WTC11 (cell line): ENCODE measurements around the gene MAX. TPM values are rescaled to one million over a fixed set of nuclear protein-coding genes. Genes with fewer than 3 reads are reported as not detected.

ENCODE experiments used
- ATAC-seq: fragments of 200-7000 bp; cut with Tn5 transposase; 2 replicates; pipeline ENCODE4 v1.10.0; 2021; ENCODE audit warnings: mild to moderate bottlenecking, moderate library complexity
- CTCF ChIA-PET: fragments of 300-600 bp; sonication (Branson Sonifier 250); formaldehyde crosslinking; loops from one replicate; lab custom pipeline; 2021; ENCODE audit warnings: antibody characterized with exemption; lab: Charles Lee
- POLR2A ChIA-PET: fragments of 350-600 bp; sonication (Branson Sonifier 250); formaldehyde crosslinking; loops from one replicate; lab custom pipeline; 2021; ENCODE audit warnings: antibody characterized with exemption; lab: Charles Lee
- DNase-seq: peaks from one replicate; pipeline ENCODE4 v3.0.0; 2021; ENCODE audit warnings: low spot score
- H3K27ac Mint-ChIP-seq: 2 replicates; pipeline ENCODE4 v1.8.0; 2021; ENCODE audit warnings: mixed read lengths
- H3K27me3 Mint-ChIP-seq: 2 replicates; pipeline ENCODE4 v1.8.0; 2021; ENCODE audit warnings: low read depth, mild to moderate bottlenecking, moderate library complexity, mixed read lengths
- H3K36me3 Mint-ChIP-seq: 2 replicates; pipeline ENCODE4 v1.8.0; 2021; ENCODE audit warnings: mixed read lengths
- H3K4me1 Mint-ChIP-seq: 2 replicates; pipeline ENCODE4 v1.8.0; 2022; ENCODE audit warnings: mixed read lengths
- H3K4me3 Mint-ChIP-seq: 2 replicates; pipeline ENCODE4 v1.8.0; 2021; ENCODE audit warnings: mild to moderate bottlenecking, moderate library complexity, mixed read lengths
- H3K9me3 Mint-ChIP-seq: 2 replicates; pipeline ENCODE4 v1.8.0; 2021; ENCODE audit warnings: mixed read lengths
- ATF1 ChIP-seq: sonication (generic); formaldehyde crosslinking; IDR thresholded peaks from 2 replicates; pipeline ENCODE4 v1.8.1; 2023; ENCODE audit warnings: mild to moderate bottlenecking, moderate library complexity, missing genetic modification reagents
- EMX1 ChIP-seq: fragments of 250-450 bp; sonication (Bioruptor Pico); IDR thresholded peaks from 2 replicates; pipeline ENCODE4 v1.8.0; 2021; ENCODE audit warnings: mild to moderate bottlenecking
- FOXP1 ChIP-seq: sonication (generic); formaldehyde crosslinking; IDR thresholded peaks from 2 replicates; pipeline ENCODE4 v1.8.0; 2022; ENCODE audit warnings: missing genetic modification reagents, mild to moderate bottlenecking, moderate library complexity, borderline replicate concordance
- GABPB1 ChIP-seq: sonication (generic); formaldehyde crosslinking; IDR thresholded peaks from 2 replicates; pipeline ENCODE4 v1.8.1; 2023; ENCODE audit warnings: mild to moderate bottlenecking, missing genetic modification reagents
- GTF2I ChIP-seq: fragments of 250-450 bp; sonication (Bioruptor Pico); conservative IDR thresholded peaks from 2 replicates; pipeline ENCODE4 v1.4.0; 2021; ENCODE audit warnings: mild to moderate bottlenecking
- IRF2 ChIP-seq: sonication (generic); formaldehyde crosslinking; IDR thresholded peaks from 2 replicates; pipeline ENCODE4 v1.8.0; 2022; ENCODE audit warnings: low read depth, missing genetic modification reagents, borderline replicate concordance
- KAT7 ChIP-seq: sonication (generic); formaldehyde crosslinking; IDR thresholded peaks from 2 replicates; pipeline ENCODE4 v1.8.1; 2023; ENCODE audit warnings: missing genetic modification reagents, mild to moderate bottlenecking, borderline replicate concordance
- MXD4 ChIP-seq: fragments of 250-450 bp; sonication (Bioruptor Pico); IDR thresholded peaks from 2 replicates; pipeline ENCODE4 v1.8.0; 2021; ENCODE audit warnings: mild to moderate bottlenecking, moderate library complexity, borderline replicate concordance
- NR1H2 ChIP-seq: sonication (generic); formaldehyde crosslinking; IDR thresholded peaks from 2 replicates; pipeline ENCODE4 v1.9.0; 2021; ENCODE audit warnings: mild to moderate bottlenecking, moderate library complexity, missing genetic modification reagents
- NR2C2 ChIP-seq: sonication (generic); formaldehyde crosslinking; IDR thresholded peaks from 2 replicates; pipeline ENCODE4 v1.8.0; 2022; ENCODE audit warnings: mild to moderate bottlenecking, missing genetic modification reagents
- OVOL2 ChIP-seq: fragments of 250-450 bp; sonication (Bioruptor Pico); IDR thresholded peaks from 2 replicates; pipeline ENCODE4 v1.9.0; 2021; ENCODE audit warnings: mild to moderate bottlenecking, borderline replicate concordance
- PRRX2 ChIP-seq: fragments of 250-450 bp; sonication (Bioruptor Pico); IDR thresholded peaks from 2 replicates; pipeline ENCODE4 v1.8.0; 2021; ENCODE audit warnings: mild to moderate bottlenecking
- SMAD4 ChIP-seq: sonication (generic); formaldehyde crosslinking; IDR thresholded peaks from 2 replicates; pipeline ENCODE4 v1.8.0; 2022; ENCODE audit warnings: mild to moderate bottlenecking, missing genetic modification reagents
- TEAD1 ChIP-seq: sonication (generic); formaldehyde crosslinking; IDR thresholded peaks from 2 replicates; pipeline ENCODE4 v1.8.0; 2022; ENCODE audit warnings: mild to moderate bottlenecking, missing genetic modification reagents
- ZNF138 ChIP-seq: sonication (generic); formaldehyde crosslinking; conservative IDR thresholded peaks from 2 replicates; pipeline ENCODE4 v1.8.1; 2022; ENCODE audit warnings: mild to moderate bottlenecking, moderate library complexity, missing genetic modification reagents
- ZNF396 ChIP-seq: fragments of 250-450 bp; sonication (Bioruptor Pico); IDR thresholded peaks from 2 replicates; pipeline ENCODE4 v1.8.0; 2021; ENCODE audit warnings: mild to moderate bottlenecking, moderate library complexity, borderline replicate concordance
- ZNF416 ChIP-seq: fragments of 250-450 bp; sonication (Bioruptor Pico); IDR thresholded peaks from 2 replicates; pipeline ENCODE4 v1.9.0; 2021; ENCODE audit warnings: mild to moderate bottlenecking, inconsistent platforms
- ZNF671 ChIP-seq: fragments of 250-450 bp; sonication (Bioruptor Pico); IDR thresholded peaks from 2 replicates; pipeline ENCODE4 v1.8.0; 2021; ENCODE audit warnings: mild to moderate bottlenecking
- total RNA-seq: library from RNA; stranded (reverse); gene quantifications from 3 replicates; pipeline ENCODE4 v1.2.3, GENCODE V29; 2021
- TF ChIP-seq, protein P1 (sequence below): sonication (generic); formaldehyde crosslinking; IDR thresholded peaks from 2 replicates; pipeline ENCODE4 v1.8.1; 2022; ENCODE audit warnings: missing genetic modification reagents, borderline replicate concordance
- TF ChIP-seq, protein P2 (sequence below): sonication (generic); formaldehyde crosslinking; IDR thresholded peaks from 2 replicates; pipeline ENCODE4 v1.8.0; 2022; ENCODE audit warnings: mild to moderate bottlenecking, missing genetic modification reagents
- TF ChIP-seq, protein P3 (sequence below): fragments of 250-450 bp; sonication (Bioruptor Pico); IDR thresholded peaks from 2 replicates; pipeline ENCODE4 v1.9.0; 2021; ENCODE audit warnings: mild to moderate bottlenecking
- TF ChIP-seq, protein P4 (sequence below): sonication (generic); formaldehyde crosslinking; IDR thresholded peaks from 2 replicates; pipeline ENCODE4 v1.8.0; 2022; ENCODE audit warnings: mild to moderate bottlenecking, missing genetic modification reagents
- TF ChIP-seq, protein P5 (sequence below): sonication (generic); formaldehyde crosslinking; IDR thresholded peaks from 2 replicates; pipeline ENCODE4 v1.8.1; 2023; ENCODE audit warnings: mild to moderate bottlenecking, moderate library complexity, missing genetic modification reagents
- TF ChIP-seq, protein P6 (sequence below): fragments of 250-450 bp; sonication (Bioruptor Pico); IDR thresholded peaks from 2 replicates; pipeline ENCODE4 v2.1.2; 2022; ENCODE audit warnings: mild to moderate bottlenecking, moderate library complexity

The MAX gene
- total RNA-seq, 1 experiment from 2014 or later, result 58.5 TPM

DNA sequence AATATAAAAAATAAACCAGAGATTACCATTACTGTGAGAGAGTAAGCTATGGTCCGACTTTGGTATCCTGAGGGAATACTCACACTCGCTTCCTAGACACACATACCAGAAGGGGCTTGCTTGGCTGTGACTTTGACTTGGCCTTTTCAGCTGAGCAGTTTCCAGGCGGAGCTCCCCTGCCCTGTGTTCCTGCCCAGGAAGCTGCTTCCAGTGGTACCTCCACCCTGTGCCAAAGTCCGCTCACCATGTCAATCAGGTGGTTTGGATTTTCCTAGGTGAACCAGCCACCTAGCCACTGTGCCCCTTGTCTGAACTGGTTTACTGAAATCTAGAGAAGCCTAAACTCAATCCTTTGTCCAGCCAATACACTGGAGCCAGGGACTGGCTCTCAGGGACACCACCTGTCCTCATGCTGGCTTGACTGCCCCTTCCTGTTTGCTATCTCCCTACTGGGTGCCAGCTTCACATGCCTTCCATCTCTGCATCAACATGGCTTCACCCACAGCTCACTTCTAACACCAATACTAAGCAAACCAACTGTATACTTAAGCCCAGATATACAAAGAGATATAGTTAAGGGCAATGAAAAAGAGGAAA is 28.6 kb downstream of the MAX start:
- no peak overlapping the region for H3K4me3 Mint-ChIP-seq
- no peaks in the 10 kb centered on the region for H3K4me1 Mint-ChIP-seq
- ChIA-PET CTCF (no interaction called here), POLR2A (no interaction called here)
- no peaks in the 10 kb centered on the region for H3K27me3 Mint-ChIP-seq
- no peak overlapping the region; the same call in 1 of the 2 replicates for H3K27ac Mint-ChIP-seq
- no peak for DNase-seq
- no peak for TF ChIP-seq ZNF416
- peaks cover 19% of the 10 kb centered on the region for H3K36me3 Mint-ChIP-seq
- H3K9me3 Mint-ChIP-seq, result no peaks in the 10 kb centered on the region
- ATAC-seq, result no peak

DNA sequence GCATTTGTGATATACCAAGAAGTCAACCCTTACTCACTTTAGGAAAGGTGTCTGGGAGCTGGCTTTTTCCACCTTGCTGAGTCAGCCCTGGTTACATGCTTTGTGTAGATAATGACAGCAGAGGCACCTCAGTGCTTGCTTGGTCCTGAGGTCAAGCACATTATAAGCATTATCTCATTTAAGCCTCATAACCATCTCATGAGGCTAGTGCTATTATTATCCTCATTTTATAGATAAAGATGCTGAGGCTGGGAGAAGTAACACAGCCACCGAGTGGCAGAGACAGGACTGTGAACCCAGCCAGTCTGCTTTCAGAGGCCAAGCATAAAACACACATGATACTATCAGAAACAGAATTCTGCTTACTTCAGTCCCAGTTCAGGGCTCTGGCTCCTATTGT is 29.4 kb downstream of the MAX start:
- CTCF ChIA-PET, result no interaction called here
- no peak overlapping the region for H3K27ac Mint-ChIP-seq
- no peaks in the 10 kb centered on the region for H3K27me3 Mint-ChIP-seq
- DNase-seq (no peak), ATAC-seq (no peak)
- TF ChIP-seq, protein P1, sequence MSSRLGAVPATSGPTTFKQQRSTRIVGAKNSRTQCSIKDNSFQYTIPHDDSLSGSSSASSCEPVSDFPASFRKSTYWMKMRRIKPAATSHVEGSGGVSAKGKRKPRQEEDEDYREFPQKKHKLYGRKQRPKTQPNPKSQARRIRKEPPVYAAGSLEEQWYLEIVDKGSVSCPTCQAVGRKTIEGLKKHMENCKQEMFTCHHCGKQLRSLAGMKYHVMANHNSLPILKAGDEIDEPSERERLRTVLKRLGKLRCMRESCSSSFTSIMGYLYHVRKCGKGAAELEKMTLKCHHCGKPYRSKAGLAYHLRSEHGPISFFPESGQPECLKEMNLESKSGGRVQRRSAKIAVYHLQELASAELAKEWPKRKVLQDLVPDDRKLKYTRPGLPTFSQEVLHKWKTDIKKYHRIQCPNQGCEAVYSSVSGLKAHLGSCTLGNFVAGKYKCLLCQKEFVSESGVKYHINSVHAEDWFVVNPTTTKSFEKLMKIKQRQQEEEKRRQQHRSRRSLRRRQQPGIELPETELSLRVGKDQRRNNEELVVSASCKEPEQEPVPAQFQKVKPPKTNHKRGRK (CRISPR knock-in tag), result no peak
- TF ChIP-seq NR2C2 (no peak), OVOL2 (no peak), EMX1 (CRISPR knock-in tag) (no peak), MXD4 (no peak), ZNF671 (CRISPR knock-in tag) (no peak), NR1H2 (CRISPR knock-in tag) (no peak), GTF2I (CRISPR knock-in tag) (no peak), KAT7 (CRISPR knock-in tag) (no peak), TEAD1 (CRISPR knock-in tag) (no peak), GABPB1 (CRISPR knock-in tag) (no peak), ZNF138 (no peak)
- TF ChIP-seq, protein P2, sequence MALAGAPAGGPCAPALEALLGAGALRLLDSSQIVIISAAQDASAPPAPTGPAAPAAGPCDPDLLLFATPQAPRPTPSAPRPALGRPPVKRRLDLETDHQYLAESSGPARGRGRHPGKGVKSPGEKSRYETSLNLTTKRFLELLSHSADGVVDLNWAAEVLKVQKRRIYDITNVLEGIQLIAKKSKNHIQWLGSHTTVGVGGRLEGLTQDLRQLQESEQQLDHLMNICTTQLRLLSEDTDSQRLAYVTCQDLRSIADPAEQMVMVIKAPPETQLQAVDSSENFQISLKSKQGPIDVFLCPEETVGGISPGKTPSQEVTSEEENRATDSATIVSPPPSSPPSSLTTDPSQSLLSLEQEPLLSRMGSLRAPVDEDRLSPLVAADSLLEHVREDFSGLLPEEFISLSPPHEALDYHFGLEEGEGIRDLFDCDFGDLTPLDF (CRISPR knock-in tag), result no peak
- TF ChIP-seq, protein P3, sequence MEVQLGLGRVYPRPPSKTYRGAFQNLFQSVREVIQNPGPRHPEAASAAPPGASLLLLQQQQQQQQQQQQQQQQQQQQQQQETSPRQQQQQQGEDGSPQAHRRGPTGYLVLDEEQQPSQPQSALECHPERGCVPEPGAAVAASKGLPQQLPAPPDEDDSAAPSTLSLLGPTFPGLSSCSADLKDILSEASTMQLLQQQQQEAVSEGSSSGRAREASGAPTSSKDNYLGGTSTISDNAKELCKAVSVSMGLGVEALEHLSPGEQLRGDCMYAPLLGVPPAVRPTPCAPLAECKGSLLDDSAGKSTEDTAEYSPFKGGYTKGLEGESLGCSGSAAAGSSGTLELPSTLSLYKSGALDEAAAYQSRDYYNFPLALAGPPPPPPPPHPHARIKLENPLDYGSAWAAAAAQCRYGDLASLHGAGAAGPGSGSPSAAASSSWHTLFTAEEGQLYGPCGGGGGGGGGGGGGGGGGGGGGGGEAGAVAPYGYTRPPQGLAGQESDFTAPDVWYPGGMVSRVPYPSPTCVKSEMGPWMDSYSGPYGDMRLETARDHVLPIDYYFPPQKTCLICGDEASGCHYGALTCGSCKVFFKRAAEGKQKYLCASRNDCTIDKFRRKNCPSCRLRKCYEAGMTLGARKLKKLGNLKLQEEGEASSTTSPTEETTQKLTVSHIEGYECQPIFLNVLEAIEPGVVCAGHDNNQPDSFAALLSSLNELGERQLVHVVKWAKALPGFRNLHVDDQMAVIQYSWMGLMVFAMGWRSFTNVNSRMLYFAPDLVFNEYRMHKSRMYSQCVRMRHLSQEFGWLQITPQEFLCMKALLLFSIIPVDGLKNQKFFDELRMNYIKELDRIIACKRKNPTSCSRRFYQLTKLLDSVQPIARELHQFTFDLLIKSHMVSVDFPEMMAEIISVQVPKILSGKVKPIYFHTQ, result no peak
- TF ChIP-seq, protein P4, sequence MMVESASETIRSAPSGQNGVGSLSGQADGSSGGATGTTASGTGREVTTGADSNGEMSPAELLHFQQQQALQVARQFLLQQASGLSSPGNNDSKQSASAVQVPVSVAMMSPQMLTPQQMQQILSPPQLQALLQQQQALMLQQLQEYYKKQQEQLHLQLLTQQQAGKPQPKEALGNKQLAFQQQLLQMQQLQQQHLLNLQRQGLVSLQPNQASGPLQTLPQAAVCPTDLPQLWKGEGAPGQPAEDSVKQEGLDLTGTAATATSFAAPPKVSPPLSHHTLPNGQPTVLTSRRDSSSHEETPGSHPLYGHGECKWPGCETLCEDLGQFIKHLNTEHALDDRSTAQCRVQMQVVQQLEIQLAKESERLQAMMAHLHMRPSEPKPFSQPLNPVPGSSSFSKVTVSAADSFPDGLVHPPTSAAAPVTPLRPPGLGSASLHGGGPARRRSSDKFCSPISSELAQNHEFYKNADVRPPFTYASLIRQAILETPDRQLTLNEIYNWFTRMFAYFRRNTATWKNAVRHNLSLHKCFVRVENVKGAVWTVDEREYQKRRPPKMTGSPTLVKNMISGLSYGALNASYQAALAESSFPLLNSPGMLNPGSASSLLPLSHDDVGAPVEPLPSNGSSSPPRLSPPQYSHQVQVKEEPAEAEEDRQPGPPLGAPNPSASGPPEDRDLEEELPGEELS (CRISPR knock-in tag), result no peak
- peaks cover 19% of the 10 kb centered on the region for H3K36me3 Mint-ChIP-seq
- H3K9me3 Mint-ChIP-seq, result no peaks in the 10 kb centered on the region
- POLR2A ChIA-PET, result no interaction called here
- no peaks in the 10 kb centered on the region for H3K4me1 Mint-ChIP-seq
- no peak overlapping the region for H3K4me3 Mint-ChIP-seq

DNA sequence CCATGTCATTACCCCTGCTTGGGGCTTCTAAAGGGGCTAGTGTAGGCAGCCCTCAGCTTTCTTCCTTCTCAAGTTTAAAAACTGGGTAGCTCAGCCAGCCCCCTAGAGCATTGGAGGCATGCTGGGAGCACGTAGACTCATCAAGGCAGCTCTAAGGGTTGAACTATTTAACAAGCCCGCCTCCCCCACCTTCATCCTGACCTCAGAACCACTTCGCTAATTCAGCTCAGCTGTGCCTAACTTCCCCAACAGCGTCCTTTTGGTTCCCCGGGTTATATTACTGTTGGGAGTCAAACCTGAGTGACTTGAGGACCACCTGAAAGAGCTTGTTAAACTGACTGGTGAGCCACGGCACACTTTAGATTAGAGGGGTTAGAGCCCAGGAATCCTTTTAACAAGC is 30.1 kb downstream of the MAX start:
- no peaks in the 10 kb centered on the region for H3K4me1 Mint-ChIP-seq
- H3K9me3 Mint-ChIP-seq, result no peaks in the 10 kb centered on the region
- ChIA-PET POLR2A (no interaction called here), CTCF (no interaction called here)
- H3K27me3 Mint-ChIP-seq, result no peaks in the 10 kb centered on the region
- no peak overlapping the region for H3K4me3 Mint-ChIP-seq
- no peak for ATAC-seq
- peaks cover 15% of the 10 kb centered on the region for H3K36me3 Mint-ChIP-seq
- no peak overlapping the region for H3K27ac Mint-ChIP-seq
- no peak for DNase-seq
- TF ChIP-seq FOXP1 (CRISPR knock-in tag), result no peak
- no peak for TF ChIP-seq PRRX2 (CRISPR knock-in tag)
- TF ChIP-seq, protein P5, sequence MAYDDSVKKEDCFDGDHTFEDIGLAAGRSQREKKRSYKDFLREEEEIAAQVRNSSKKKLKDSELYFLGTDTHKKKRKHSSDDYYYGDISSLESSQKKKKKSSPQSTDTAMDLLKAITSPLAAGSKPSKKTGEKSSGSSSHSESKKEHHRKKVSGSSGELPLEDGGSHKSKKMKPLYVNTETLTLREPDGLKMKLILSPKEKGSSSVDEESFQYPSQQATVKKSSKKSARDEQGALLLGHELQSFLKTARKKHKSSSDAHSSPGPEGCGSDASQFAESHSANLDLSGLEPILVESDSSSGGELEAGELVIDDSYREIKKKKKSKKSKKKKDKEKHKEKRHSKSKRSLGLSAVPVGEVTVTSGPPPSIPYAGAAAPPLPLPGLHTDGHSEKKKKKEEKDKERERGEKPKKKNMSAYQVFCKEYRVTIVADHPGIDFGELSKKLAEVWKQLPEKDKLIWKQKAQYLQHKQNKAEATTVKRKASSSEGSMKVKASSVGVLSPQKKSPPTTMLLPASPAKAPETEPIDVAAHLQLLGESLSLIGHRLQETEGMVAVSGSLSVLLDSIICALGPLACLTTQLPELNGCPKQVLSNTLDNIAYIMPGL, result no peak
- no peak for TF ChIP-seq ATF1 (CRISPR knock-in tag)
- no peak for TF ChIP-seq ZNF396 (CRISPR knock-in tag)
- TF ChIP-seq, protein P6, sequence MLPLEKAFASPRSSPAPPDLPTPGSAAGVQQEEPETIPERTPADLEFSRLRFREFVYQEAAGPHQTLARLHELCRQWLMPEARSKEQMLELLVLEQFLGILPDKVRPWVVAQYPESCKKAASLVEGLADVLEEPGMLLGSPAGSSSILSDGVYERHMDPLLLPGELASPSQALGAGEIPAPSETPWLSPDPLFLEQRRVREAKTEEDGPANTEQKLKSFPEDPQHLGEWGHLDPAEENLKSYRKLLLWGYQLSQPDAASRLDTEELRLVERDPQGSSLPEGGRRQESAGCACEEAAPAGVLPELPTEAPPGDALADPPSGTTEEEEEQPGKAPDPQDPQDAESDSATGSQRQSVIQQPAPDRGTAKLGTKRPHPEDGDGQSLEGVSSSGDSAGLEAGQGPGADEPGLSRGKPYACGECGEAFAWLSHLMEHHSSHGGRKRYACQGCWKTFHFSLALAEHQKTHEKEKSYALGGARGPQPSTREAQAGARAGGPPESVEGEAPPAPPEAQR, result no peak
- no peak for TF ChIP-seq SMAD4
- TF ChIP-seq IRF2 (CRISPR knock-in tag), result no peak
